ENCODE data around the gene TP73.

The TP73 gene

DNA sequence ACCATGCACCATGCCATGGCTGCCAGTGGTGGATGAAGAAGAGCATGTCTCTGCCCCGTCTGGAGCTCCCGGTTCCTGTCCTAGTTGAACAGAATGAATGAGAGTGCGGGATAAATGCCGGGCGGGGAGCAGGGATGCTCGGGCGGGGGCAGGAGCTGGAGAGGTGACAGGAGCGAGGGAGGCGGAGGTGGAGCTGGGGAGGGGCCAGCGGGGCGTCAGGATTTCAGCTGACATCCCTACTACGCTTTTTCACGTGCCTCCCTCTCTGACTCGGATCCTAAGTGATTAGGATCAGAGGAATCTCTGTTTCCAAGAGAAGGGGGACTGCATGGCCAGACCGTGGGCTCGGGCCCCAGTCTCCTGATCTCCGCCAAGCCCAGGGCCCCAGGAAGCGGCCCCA is 47.3 kb downstream of the TP73 start:
- TF ChIP-seq, protein P1, sequence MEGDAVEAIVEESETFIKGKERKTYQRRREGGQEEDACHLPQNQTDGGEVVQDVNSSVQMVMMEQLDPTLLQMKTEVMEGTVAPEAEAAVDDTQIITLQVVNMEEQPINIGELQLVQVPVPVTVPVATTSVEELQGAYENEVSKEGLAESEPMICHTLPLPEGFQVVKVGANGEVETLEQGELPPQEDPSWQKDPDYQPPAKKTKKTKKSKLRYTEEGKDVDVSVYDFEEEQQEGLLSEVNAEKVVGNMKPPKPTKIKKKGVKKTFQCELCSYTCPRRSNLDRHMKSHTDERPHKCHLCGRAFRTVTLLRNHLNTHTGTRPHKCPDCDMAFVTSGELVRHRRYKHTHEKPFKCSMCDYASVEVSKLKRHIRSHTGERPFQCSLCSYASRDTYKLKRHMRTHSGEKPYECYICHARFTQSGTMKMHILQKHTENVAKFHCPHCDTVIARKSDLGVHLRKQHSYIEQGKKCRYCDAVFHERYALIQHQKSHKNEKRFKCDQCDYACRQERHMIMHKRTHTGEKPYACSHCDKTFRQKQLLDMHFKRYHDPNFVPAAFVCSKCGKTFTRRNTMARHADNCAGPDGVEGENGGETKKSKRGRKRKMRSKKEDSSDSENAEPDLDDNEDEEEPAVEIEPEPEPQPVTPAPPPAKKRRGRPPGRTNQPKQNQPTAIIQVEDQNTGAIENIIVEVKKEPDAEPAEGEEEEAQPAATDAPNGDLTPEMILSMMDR (IDR thresholded peaks at IDR 0.05; ENCODE audit: low read depth, low read length, missing control alignments) = no peak
- DNase-seq (ENCODE audit: extremely low read depth, low read depth) = no peak
- H3K4me3 ChIP-seq (replicated peaks; ENCODE audit: low read depth, low read length) = no peak overlapping the region

DNA sequence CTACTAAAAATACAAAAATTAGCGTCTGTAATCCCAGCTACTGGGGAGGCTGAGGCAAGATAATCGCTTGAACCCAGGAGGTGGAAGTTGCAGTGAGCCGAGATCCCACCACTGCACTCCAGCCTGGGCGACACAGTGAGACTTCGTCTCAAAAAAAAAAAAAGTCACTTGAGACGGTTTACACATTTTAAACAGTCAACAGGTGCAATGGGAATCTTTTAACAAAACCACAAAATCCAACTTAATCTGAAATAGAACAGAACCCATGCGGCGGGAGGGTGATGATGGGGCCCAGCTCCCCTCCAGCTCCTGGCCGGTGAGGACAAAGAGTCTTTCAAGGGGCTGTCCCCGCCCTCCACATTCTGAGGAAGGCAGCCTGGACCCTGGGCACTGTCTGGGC is 48.3 kb downstream of the TP73 start:
- TF ChIP-seq, protein P1 (IDR thresholded peaks at IDR 0.05; ENCODE audit: low read depth, low read length, missing control alignments) = no peak
- no peak overlapping the region for H3K4me3 ChIP-seq (replicated peaks; ENCODE audit: low read depth, low read length)
- no peak for DNase-seq (ENCODE audit: extremely low read depth, low read depth)

DNA sequence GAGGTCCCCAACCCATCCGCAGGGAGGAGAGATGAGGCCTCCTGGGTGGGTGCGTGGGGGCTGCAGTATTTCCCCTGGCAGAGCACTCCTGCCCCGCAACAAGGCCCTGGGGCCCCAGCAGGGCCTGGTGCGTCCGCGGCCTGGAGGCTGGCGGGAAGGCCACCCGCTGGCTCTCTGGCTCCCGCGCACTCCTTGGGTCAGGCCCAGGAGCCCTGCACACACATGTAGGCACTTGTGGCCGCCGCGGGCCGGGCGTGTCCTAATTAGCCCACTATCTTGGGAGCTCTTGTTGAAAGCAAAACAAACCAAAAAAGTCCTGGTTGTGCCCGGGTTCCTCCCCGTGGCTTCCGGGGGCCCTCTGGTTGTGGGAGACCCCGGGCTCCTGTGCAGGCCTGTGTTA is 50.2 kb downstream of the TP73 start:
- TF ChIP-seq, protein P1 (IDR thresholded peaks at IDR 0.05; ENCODE audit: low read depth, low read length, missing control alignments) = no peak
- DNase-seq (ENCODE audit: extremely low read depth, low read depth) = no peak

DNA sequence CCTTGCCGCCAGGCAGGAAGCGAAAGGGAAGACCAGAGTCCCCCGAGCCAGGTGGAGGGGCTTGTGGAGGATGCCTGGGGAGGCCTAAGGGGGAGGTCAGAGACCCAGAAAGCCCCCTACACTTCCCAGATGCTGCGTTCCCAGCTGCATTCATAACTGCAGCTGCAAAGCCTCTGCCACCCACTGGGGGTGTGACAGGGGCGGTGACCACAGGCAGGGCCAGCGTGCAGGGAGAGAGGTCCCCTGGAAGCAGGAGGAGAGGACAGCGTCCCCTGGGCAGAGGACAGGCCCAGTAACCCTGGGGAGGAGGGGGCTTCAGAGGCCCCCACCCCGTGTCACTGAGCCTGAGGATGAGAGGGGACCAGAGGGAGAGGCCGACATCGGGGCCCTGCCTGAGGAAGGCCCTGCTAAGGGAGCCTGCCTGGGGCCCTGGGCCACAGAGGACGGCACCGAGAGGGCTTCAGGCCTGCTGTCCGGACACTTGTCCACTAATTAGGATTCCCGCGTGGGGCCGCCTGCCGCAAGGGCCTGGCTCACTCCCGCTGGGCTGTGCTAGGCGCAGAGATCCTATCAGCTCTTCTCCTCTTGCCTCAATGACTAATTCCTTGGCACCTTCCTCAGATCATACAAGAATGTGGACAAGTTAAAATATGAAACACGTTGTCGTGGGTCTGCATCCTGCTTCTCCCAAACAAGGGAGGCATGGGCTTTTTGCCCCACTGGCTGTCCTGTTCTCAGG is 50.8 kb downstream of the TP73 start:
- DNase-seq (ENCODE audit: extremely low read depth, low read depth) = no peak
- TF ChIP-seq, protein P1 (IDR thresholded peaks at IDR 0.05; ENCODE audit: low read depth, low read length, missing control alignments) = no peak
- H3K4me3 ChIP-seq (replicated peaks; ENCODE audit: low read depth, low read length) = no peak overlapping the region

More for the DNA sequence above, 50.2 kb downstream of the TP73 start:
- no peak overlapping the region for H3K4me3 ChIP-seq (replicated peaks; ENCODE audit: low read depth, low read length)

DNA sequence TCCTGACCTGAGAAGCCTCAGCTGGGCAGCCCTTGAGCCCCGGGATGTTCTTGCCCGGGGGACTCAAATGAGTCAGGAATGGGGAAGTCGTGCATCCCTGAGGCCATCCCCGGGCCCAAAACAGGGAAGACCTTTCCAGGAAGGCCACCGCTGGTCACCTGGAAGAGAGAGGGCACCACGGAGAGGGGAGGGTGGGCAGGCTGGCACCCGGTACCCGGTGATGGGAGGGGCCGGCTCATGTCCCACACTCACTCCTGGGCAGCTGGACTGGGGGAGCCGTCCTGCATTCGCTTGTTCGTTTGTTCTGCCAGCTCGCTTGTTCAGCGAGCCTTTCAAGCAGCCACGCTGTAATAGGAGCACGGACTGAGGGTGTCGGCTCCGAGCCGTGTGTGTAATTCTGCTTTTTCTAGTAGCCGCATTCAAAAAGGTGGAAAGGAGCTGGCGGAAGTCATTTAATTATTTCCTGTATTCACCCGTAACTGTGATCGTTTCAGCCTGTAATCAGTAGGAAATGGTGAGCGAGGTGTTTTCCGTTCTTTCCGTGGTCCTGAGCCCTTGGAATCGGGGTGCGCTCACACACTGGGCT is 51.6 kb downstream of the TP73 start:
- DNase-seq (ENCODE audit: extremely low read depth, low read depth) = no peak
- H3K4me3 ChIP-seq (replicated peaks; ENCODE audit: low read depth, low read length) = no peak overlapping the region
- TF ChIP-seq, protein P1 (IDR thresholded peaks at IDR 0.05; ENCODE audit: low read depth, low read length, missing control alignments) = no peak

DNA sequence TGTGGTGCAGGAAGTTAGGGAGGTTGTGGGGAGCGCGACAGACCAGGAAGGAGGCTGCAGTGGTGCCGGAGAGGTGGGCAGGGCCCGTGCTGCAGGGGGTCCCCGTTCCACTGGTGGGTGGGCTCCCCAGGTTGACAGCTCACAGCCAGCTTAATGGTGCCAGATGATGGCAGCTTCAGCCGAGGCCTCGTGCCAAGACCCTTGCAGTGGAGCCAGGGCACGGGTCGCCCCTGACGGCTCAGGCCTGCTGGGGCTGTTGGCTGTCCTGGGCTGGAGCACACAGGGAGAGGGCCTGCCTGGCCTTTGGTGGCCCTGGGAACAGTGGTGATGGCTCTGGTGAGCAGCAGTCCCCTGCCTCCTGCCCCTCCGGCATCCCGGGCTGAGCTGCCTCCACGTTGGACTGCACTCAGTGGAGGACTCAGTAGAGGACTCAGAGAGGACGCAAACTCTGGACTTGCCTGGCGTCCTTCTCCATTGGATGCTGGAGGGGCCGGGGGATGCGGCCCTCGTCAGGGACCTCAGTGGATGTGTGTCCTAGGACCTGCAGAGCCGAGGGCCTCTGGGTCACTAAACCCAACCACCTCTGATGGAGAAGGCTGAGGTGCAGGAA is 53.1 kb downstream of the TP73 start:
- DNase-seq (ENCODE audit: extremely low read depth, low read depth) = no peak
- no peak overlapping the region for H3K4me3 ChIP-seq (replicated peaks; ENCODE audit: low read depth, low read length)
- TF ChIP-seq, protein P1 (IDR thresholded peaks at IDR 0.05; ENCODE audit: low read depth, low read length, missing control alignments) = no peak

Data from HFF-Myc (cell line).